Tibial artery (tissue), 4 donors: ENCODE measurements around the gene COG5.

Experiments
- DNase-seq, 2 donors: peaks; one replicate each; pipeline ENCODE4 v3.0.0-alpha.2; 2019
- H3K27ac ChIP-seq, 2 donors: fragments of 200-600 bp; sonication (generic) in 1 of 2; 1 replicate in 1 of 2; 2 replicates in 1 of 2; pipeline ENCODE4 v1.5.1; 2018 to 2019; ENCODE audit warnings: mild to moderate bottlenecking in 1 of 2
- H3K27me3 ChIP-seq, 2 donors: fragments of 200-600 bp; sonication (generic) in 1 of 2; one replicate each; pipeline versions ENCODE4 v1.5.1 to v1.6.0; 2016 to 2019
- H3K36me3 ChIP-seq, 3 donors: fragments of 200-600 bp; sonication (generic) in 2 of 3; one replicate each; pipeline ENCODE4 v1.5.1; 2016 to 2019; ENCODE audit warnings: mild to moderate bottlenecking in 2 of 3
- H3K4me1 ChIP-seq, 4 donors: fragments of 200-600 bp; sonication (generic) in 2 of 4; 1 replicate in 3 of 4; 2 replicates in 1 of 4; pipeline ENCODE4 v1.5.1; 2016 to 2019
- H3K4me3 ChIP-seq, 2 donors: fragments of 200-600 bp; sonication (generic) in 1 of 2; 1 replicate in 1 of 2; 2 replicates in 1 of 2; pipeline ENCODE4 v1.5.1; 2018 to 2019; ENCODE audit warnings: mild to moderate bottlenecking in 2 of 2
- H3K9me3 ChIP-seq, 3 donors: fragments of 200-600 bp; sonication (generic) in 1 of 3; one replicate each; pipeline ENCODE4 v1.5.1; 2016 to 2019
- intact Hi-C: fragments of 100-400 bp; cut with DNase I; formaldehyde crosslinking; loops from one replicate; pipeline ENCODE4 v1.15.0; 2023; ENCODE audit warnings: low total_unique reads
- TF ChIP-seq, protein P1 (sequence below), 2 experiments: fragments of 200-600 bp in 1 of 2; fragments of 450-650 bp in 1 of 2; IDR thresholded peaks; one replicate each; pipeline ENCODE4 v1.5.1; 2017 to 2019; ENCODE audit warnings: antibody characterized with exemption in 2 of 2, mild to moderate bottlenecking in 1 of 2, moderate library complexity in 1 of 2

Gene COG5

DNA sequence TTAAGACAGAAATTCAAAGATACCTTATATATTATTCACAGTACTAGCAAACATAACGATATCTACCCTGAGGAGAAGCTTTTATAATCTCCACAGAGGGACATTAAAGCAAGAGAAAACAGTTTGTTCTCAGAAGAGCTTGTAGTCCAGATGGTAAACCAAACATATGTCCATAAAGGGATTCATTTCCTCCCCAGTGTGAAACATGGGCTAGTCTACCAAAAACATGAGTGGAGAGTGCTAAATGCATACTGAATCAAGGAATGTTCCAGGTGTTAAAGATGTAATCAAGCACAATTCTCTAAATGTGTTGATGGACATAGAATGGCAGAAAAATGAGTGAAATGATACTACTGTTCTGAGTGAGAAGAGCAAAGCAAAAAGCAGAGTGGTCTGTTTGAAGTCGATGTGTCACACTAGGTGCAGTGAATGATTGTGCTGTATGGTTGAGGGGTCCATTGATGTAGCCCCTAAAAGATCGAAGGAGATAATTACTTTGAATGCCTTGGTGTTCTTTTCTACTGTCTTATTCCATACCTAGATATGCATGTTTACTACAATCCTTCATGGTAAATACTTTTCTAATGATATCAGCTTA is 41.6 kb upstream of the COG5 start:
- Histone ChIP-seq H3K9me3 (no peaks in the 10 kb centered on the region), H3K36me3 (peaks cover 11 to 39% (median 21%) of the 10 kb centered on the region in 3 donors), H3K4me3 (no peak overlapping the region), H3K27me3 (no peaks in the 10 kb centered on the region), H3K4me1 (peaks cover 0 to 28% (median 3%) of the 10 kb centered on the region in 4 donors), H3K27ac (no peak overlapping the region)
- intact Hi-C loops: no loop called here
- TF ChIP-seq, protein P1, sequence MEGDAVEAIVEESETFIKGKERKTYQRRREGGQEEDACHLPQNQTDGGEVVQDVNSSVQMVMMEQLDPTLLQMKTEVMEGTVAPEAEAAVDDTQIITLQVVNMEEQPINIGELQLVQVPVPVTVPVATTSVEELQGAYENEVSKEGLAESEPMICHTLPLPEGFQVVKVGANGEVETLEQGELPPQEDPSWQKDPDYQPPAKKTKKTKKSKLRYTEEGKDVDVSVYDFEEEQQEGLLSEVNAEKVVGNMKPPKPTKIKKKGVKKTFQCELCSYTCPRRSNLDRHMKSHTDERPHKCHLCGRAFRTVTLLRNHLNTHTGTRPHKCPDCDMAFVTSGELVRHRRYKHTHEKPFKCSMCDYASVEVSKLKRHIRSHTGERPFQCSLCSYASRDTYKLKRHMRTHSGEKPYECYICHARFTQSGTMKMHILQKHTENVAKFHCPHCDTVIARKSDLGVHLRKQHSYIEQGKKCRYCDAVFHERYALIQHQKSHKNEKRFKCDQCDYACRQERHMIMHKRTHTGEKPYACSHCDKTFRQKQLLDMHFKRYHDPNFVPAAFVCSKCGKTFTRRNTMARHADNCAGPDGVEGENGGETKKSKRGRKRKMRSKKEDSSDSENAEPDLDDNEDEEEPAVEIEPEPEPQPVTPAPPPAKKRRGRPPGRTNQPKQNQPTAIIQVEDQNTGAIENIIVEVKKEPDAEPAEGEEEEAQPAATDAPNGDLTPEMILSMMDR (IDR thresholded peaks at IDR 0.05): no peak
- no peak for DNase-seq

DNA sequence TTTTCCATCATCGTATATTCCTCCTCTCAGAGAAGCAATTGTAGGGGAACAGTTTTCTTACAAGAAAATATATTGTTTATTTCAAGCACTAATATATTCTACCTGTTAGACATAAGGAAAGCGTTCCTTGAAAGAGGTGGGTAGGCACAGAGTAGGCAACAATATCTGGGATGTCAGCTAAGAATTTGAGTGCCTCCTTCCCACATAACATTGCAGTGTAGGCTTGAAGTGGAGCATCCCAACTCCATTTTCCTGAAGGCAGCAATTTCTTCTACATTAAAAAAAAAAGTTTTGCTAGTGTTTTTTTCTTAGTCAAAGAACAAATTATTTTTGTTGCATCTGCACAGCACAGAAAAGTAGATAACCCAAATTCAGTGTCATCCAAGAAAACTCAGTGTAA is 37.1 kb upstream of the COG5 start:
- H3K4me1 ChIP-seq: peaks cover 0 to 28% (median 5%) of the 10 kb centered on the region in 4 donors
- TF ChIP-seq, protein P1 (IDR thresholded peaks at IDR 0.05): no peak
- no peaks in the 10 kb centered on the region for H3K27me3 ChIP-seq
- no peak overlapping the region for H3K27ac ChIP-seq
- H3K4me3 ChIP-seq: no peak overlapping the region
- DNase-seq: no peak
- intact Hi-C loops: no loop called here
- no peaks in the 10 kb centered on the region for H3K9me3 ChIP-seq
- H3K36me3 ChIP-seq: peaks cover 11 to 44% (median 26%) of the 10 kb centered on the region in 3 donors

DNA sequence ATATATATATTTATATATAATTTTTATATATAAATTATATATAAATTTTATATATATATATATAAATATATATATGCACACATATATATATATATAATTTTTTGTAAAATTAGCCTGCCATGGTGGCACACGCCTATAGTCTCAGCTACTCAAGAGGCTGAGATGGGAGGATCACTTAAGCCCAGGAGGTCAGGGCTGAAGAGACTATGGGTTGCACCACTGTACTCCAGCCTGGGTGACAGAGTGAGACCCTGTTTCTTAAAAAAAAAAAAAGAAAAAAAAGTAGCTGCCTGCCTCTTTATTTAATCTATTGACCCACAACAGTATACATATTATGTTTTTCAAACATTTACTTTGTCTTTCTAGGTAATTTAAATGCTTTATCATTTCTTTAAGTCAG is 35.5 kb upstream of the COG5 start:
- no peaks in the 10 kb centered on the region for H3K9me3 ChIP-seq
- TF ChIP-seq, protein P1 (IDR thresholded peaks at IDR 0.05): no peak
- peaks cover 11 to 40% (median 36%) of the 10 kb centered on the region in 3 donors for H3K36me3 ChIP-seq
- H3K27ac ChIP-seq: no peak overlapping the region
- peaks cover 0 to 42% (median 19%) of the 10 kb centered on the region in 4 donors for H3K4me1 ChIP-seq
- no peak for DNase-seq
- H3K27me3 ChIP-seq: no peaks in the 10 kb centered on the region
- intact Hi-C loops: no loop called here
- no peak overlapping the region for H3K4me3 ChIP-seq

DNA sequence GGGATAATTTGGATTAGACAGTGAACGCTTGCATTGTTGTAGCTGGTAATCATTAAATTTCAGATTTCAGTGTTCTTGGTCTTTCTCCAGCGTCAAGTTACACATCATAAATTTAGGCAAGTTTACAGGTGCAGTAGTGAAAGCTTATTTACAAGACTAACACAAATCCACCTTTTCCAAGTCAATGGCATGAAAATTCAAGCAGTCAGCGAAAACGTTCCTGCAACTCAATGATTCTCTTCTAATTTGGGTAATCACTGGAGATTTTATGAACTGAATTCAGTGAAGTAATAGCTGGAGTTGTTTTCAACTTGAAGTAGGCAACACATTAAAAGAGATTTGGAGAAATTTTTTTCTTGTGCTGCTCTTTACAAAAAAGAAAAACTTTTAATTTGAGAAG is 34.2 kb upstream of the COG5 start:
- Histone ChIP-seq H3K27me3 (no peaks in the 10 kb centered on the region), H3K9me3 (no peaks in the 10 kb centered on the region), H3K4me3 (no peak overlapping the region), H3K4me1 (peaks cover 0 to 55% (median 21%) of the 10 kb centered on the region in 4 donors), H3K27ac (no peak overlapping the region), H3K36me3 (peaks cover 11 to 39% (median 28%) of the 10 kb centered on the region in 3 donors)
- intact Hi-C loops: no loop called here
- no peak for DNase-seq
- TF ChIP-seq, protein P1 (IDR thresholded peaks at IDR 0.05): no peak

DNA sequence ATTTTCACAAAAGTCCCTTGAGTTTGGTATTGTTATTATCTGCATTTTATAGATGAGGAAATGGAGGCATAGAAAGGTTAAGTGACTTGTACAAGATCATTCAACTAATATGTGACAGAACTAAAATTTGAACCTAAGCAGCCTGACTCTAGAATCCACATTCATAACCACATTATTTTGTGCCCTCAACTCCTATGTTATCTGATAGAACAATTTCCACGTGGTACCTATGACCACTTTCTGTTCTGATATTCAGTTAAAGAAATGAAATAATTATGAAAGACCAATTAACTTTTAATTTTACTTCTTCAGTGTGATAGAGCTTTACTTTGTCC is 33.8 kb upstream of the COG5 start:
- peaks cover 11 to 39% (median 27%) of the 10 kb centered on the region in 3 donors for H3K36me3 ChIP-seq
- H3K27me3 ChIP-seq: no peaks in the 10 kb centered on the region
- no peak for DNase-seq
- intact Hi-C loops: no loop called here
- TF ChIP-seq, protein P1 (IDR thresholded peaks at IDR 0.05): no peak
- H3K9me3 ChIP-seq: no peaks in the 10 kb centered on the region
- H3K27ac ChIP-seq: no peak overlapping the region
- peaks cover 0 to 59% (median 23%) of the 10 kb centered on the region in 4 donors for H3K4me1 ChIP-seq
- no peak overlapping the region for H3K4me3 ChIP-seq
